GM23338 (cell line): ENCODE measurements around the gene PPP4C. TPM values are rescaled to one million over a fixed set of nuclear protein-coding genes. Genes with fewer than 3 reads are reported as not detected.
"Not testable (repeated sequence)": the region's sequence is repeated elsewhere in the genome, so short reads cannot be mapped to it uniquely, and the experiment has no call there.

ENCODE experiments used
- ATAC-seq: fragments of 200-7000 bp; cut with Tn5 transposase; 3 replicates; pipeline ENCODE4 v1.9.1; 2020
- DNase-seq: peaks from one replicate; pipeline ENCODE4 v3.0.0-alpha.2; 2015; ENCODE audit warnings: low spot score
- H2AFZ ChIP-seq: fragments of 200-600 bp; sonication (generic); 2 replicates; pipeline ENCODE4 v1.8.0; 2016; ENCODE audit warnings: antibody characterized with exemption, mild to moderate bottlenecking, moderate library complexity
- H3F3A ChIP-seq: fragments of 200-600 bp; sonication (generic); replicated peaks from 2 replicates; pipeline ENCODE4 v1.8.0; 2017; ENCODE audit warnings: antibody characterized with exemption, mixed run types, low read depth
- H3K27ac ChIP-seq: fragments of 200-600 bp; sonication (generic); 2 replicates; pipeline ENCODE4 v1.6.1; 2016; ENCODE audit warnings: low read depth
- H3K27me3 ChIP-seq: fragments of 200-600 bp; sonication (generic); 2 replicates; pipeline ENCODE4 v1.8.0; 2016; ENCODE audit warnings: mild to moderate bottlenecking, mixed run types, moderate library complexity; ENCODE audit not compliant: insufficient read depth
- H3K36me3 ChIP-seq: fragments of 200-600 bp; sonication (generic); 2 replicates; pipeline ENCODE4 v1.8.0; 2016; ENCODE audit warnings: mild to moderate bottlenecking; ENCODE audit not compliant: insufficient read depth
- H3K4me1 ChIP-seq: fragments of 200-600 bp; sonication (generic); 2 replicates; pipeline ENCODE4 v1.8.0; 2016; ENCODE audit warnings: mild to moderate bottlenecking, moderate library complexity; ENCODE audit not compliant: insufficient read depth
- H3K4me2 ChIP-seq: fragments of 200-600 bp; sonication (generic); 2 replicates; pipeline ENCODE4 v1.7.1; 2017; ENCODE audit warnings: mixed run types
- H3K4me3 ChIP-seq: fragments of 200-600 bp; sonication (generic); 2 replicates; pipeline ENCODE4 v1.6.1; 2016; ENCODE audit warnings: mixed run types
- H3K79me2 ChIP-seq: fragments of 200-600 bp; sonication (generic); replicated peaks from 2 replicates; pipeline ENCODE4 v1.8.0; 2017; ENCODE audit warnings: mild to moderate bottlenecking; ENCODE audit not compliant: insufficient read depth
- H3K9me2 ChIP-seq: fragments of 200-600 bp; sonication (generic); 2 replicates; pipeline ENCODE4 v1.8.0; 2017; ENCODE audit not compliant: insufficient read depth
- H4K20me1 ChIP-seq: fragments of 200-600 bp; sonication (generic); replicated peaks from 2 replicates; pipeline ENCODE4 v1.8.0; 2017; ENCODE audit warnings: mild to moderate bottlenecking; ENCODE audit not compliant: insufficient read depth
- H3K27ac Mint-ChIP-seq: 2 replicates; pipeline ENCODE4 v1.8.0; 2020; ENCODE audit warnings: inconsistent platforms, mild to moderate bottlenecking, moderate library complexity, mixed read lengths
- H3K27me3 Mint-ChIP-seq: 3 replicates; pipeline ENCODE4 v1.8.0; 2022; ENCODE audit warnings: low read depth, mild to moderate bottlenecking, moderate library complexity, mixed read lengths, inconsistent platforms; ENCODE audit not compliant: insufficient read depth, poor library complexity
- H3K36me3 Mint-ChIP-seq: 3 replicates; pipeline ENCODE4 v1.8.0; 2021; ENCODE audit warnings: low read depth, mild to moderate bottlenecking, inconsistent platforms, moderate library complexity, mixed read lengths
- H3K4me1 Mint-ChIP-seq: 3 replicates; pipeline ENCODE4 v1.8.0; 2020; ENCODE audit warnings: mild to moderate bottlenecking, inconsistent platforms, mixed read lengths
- H3K4me3 Mint-ChIP-seq: 3 replicates; pipeline ENCODE4 v1.8.0; 2021; ENCODE audit warnings: moderate library complexity, mild to moderate bottlenecking, inconsistent platforms, mixed read lengths
- H3K9me3 Mint-ChIP-seq: 3 replicates; pipeline ENCODE4 v1.8.0; 2020; ENCODE audit warnings: moderate library complexity, mild to moderate bottlenecking, inconsistent platforms, mixed read lengths
- CREB1 ChIP-seq: fragments of 250-450 bp; sonication (Bioruptor Pico); IDR thresholded peaks from 2 replicates; pipeline ENCODE4 v1.5.0; 2020; ENCODE audit warnings: low read depth, mild to moderate bottlenecking, moderate library complexity
- ETS1 ChIP-seq: IDR thresholded peaks from 2 replicates; pipeline ENCODE4 v1.6.1; 2016; ENCODE audit warnings: antibody characterized with exemption
- EZH2phosphoT487 ChIP-seq: fragments of 200-600 bp; sonication (generic); IDR thresholded peaks from one replicate; pipeline ENCODE4 v1.8.1; 2018; ENCODE audit warnings: antibody characterized with exemption; ENCODE audit not compliant: unreplicated experiment
- NANOG ChIP-seq: IDR thresholded peaks from 2 replicates; pipeline ENCODE4 v1.6.1; 2016; ENCODE audit warnings: antibody characterized with exemption, borderline replicate concordance
- POLR2AphosphoS5 ChIP-seq: IDR thresholded peaks from 2 replicates; pipeline ENCODE4 v1.6.1; 2016; ENCODE audit warnings: antibody characterized with exemption, low read depth
- REST ChIP-seq: IDR thresholded peaks from one replicate; pipeline ENCODE4 v1.6.1; 2018; ENCODE audit warnings: antibody characterized with exemption; ENCODE audit not compliant: unreplicated experiment
- STAT1 ChIP-seq: IDR thresholded peaks from one replicate; pipeline ENCODE4 v1.6.1; 2016; ENCODE audit warnings: antibody characterized with exemption; ENCODE audit not compliant: unreplicated experiment
- ZNF331 ChIP-seq: fragments of 250-450 bp; sonication (Bioruptor Pico); IDR thresholded peaks from 2 replicates; pipeline ENCODE4 v1.5.0; 2020; ENCODE audit warnings: low read depth, mild to moderate bottlenecking, moderate library complexity
- polyA plus RNA-seq: library from polyadenylated mRNA; unstranded; fragments of >200 nt; fragmentation: Nextera tagmentation; extraction: Ambion mirVana; gene quantifications from 2 replicates; pipeline ENCODE4 v1.2.1, GENCODE V29; 2016
- total RNA-seq: library from RNA; depleted of rRNA; stranded (reverse); fragments of >200 nt; shearing (Covaris generic); gene quantifications from 2 replicates; pipeline ENCODE4 v1.2.3, GENCODE V29; 2014
- TF ChIP-seq, protein P1 (sequence below): fragments of 250-450 bp; sonication (Bioruptor Pico); IDR thresholded peaks from 2 replicates; pipeline ENCODE4 v1.5.0; 2020; ENCODE audit warnings: mild to moderate bottlenecking, moderate library complexity
- TF ChIP-seq, protein P2 (sequence below), 2 experiments: fragments of 200-600 bp in 1 of 2; sonication (generic) in 1 of 2; conservative IDR thresholded peaks; 2 replicates each; pipeline versions ENCODE4 v1.5.1 to v1.6.1; 2016 to 2017; ENCODE audit warnings: antibody characterized with exemption in 2 of 2, low read depth in 2 of 2, mild to moderate bottlenecking in 2 of 2, moderate library complexity in 1 of 2

The PPP4C gene
- total and polyA plus RNA-seq, 2 experiments from 2014 or later, result 120 to 170 TPM

GRCh38 chr16:30114833-30115232 is 39.0 kb downstream of the PPP4C start:
- H3K4me3 Mint-ChIP-seq, H3K27me3 Mint-ChIP-seq: not testable (repeated sequence)

DNA sequence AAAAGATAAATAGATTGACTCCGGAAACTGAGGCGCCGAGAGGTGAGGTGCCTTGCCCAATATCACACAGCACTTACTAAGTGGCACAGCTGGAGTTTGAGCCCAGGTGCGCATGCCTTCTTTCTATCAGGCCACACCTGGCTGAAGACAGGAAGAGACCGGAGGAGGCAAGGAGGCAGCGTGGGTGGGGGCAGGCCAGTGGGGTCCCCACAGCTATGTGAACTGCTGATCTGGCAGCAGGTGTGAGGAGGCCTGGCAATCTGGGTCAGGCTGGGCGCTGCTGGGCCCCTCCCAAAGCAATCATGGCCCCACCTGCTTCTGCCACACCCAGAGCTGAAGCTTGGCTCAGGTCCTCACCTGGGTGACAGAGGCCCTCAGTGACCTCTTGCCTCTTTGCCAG is 39.4 kb downstream of the PPP4C start:
- Histone ChIP-seq H2AFZ (no peak overlapping the region), H3K4me2 (no peak overlapping the region), H4K20me1 (no peaks in the 10 kb centered on the region), H3K79me2 (no peaks in the 10 kb centered on the region), H3K4me1 (peaks cover 4% of the 10 kb centered on the region), H3K4me3 (no peak overlapping the region), H3K27me3 (no peaks in the 10 kb centered on the region), H3K36me3 (no peaks in the 10 kb centered on the region), H3K27ac (no peak overlapping the region), H3K9me2 (no peaks in the 10 kb centered on the region), H3F3A (no peaks in the 10 kb centered on the region; the same call in 1 of the 2 replicates)
- Mint-ChIP-seq H3K36me3 (no peaks in the 10 kb centered on the region; the same call in 2 of the 3 replicates), H3K27ac (no peak overlapping the region), H3K4me1 (peaks cover 9% of the 10 kb centered on the region), H3K4me3 (no peak overlapping the region), H3K27me3 (peaks cover 5% of the 10 kb centered on the region), H3K9me3 (no peaks in the 10 kb centered on the region)
- DNase-seq (no peak), ATAC-seq (no peak)
- TF ChIP-seq, protein P1, sequence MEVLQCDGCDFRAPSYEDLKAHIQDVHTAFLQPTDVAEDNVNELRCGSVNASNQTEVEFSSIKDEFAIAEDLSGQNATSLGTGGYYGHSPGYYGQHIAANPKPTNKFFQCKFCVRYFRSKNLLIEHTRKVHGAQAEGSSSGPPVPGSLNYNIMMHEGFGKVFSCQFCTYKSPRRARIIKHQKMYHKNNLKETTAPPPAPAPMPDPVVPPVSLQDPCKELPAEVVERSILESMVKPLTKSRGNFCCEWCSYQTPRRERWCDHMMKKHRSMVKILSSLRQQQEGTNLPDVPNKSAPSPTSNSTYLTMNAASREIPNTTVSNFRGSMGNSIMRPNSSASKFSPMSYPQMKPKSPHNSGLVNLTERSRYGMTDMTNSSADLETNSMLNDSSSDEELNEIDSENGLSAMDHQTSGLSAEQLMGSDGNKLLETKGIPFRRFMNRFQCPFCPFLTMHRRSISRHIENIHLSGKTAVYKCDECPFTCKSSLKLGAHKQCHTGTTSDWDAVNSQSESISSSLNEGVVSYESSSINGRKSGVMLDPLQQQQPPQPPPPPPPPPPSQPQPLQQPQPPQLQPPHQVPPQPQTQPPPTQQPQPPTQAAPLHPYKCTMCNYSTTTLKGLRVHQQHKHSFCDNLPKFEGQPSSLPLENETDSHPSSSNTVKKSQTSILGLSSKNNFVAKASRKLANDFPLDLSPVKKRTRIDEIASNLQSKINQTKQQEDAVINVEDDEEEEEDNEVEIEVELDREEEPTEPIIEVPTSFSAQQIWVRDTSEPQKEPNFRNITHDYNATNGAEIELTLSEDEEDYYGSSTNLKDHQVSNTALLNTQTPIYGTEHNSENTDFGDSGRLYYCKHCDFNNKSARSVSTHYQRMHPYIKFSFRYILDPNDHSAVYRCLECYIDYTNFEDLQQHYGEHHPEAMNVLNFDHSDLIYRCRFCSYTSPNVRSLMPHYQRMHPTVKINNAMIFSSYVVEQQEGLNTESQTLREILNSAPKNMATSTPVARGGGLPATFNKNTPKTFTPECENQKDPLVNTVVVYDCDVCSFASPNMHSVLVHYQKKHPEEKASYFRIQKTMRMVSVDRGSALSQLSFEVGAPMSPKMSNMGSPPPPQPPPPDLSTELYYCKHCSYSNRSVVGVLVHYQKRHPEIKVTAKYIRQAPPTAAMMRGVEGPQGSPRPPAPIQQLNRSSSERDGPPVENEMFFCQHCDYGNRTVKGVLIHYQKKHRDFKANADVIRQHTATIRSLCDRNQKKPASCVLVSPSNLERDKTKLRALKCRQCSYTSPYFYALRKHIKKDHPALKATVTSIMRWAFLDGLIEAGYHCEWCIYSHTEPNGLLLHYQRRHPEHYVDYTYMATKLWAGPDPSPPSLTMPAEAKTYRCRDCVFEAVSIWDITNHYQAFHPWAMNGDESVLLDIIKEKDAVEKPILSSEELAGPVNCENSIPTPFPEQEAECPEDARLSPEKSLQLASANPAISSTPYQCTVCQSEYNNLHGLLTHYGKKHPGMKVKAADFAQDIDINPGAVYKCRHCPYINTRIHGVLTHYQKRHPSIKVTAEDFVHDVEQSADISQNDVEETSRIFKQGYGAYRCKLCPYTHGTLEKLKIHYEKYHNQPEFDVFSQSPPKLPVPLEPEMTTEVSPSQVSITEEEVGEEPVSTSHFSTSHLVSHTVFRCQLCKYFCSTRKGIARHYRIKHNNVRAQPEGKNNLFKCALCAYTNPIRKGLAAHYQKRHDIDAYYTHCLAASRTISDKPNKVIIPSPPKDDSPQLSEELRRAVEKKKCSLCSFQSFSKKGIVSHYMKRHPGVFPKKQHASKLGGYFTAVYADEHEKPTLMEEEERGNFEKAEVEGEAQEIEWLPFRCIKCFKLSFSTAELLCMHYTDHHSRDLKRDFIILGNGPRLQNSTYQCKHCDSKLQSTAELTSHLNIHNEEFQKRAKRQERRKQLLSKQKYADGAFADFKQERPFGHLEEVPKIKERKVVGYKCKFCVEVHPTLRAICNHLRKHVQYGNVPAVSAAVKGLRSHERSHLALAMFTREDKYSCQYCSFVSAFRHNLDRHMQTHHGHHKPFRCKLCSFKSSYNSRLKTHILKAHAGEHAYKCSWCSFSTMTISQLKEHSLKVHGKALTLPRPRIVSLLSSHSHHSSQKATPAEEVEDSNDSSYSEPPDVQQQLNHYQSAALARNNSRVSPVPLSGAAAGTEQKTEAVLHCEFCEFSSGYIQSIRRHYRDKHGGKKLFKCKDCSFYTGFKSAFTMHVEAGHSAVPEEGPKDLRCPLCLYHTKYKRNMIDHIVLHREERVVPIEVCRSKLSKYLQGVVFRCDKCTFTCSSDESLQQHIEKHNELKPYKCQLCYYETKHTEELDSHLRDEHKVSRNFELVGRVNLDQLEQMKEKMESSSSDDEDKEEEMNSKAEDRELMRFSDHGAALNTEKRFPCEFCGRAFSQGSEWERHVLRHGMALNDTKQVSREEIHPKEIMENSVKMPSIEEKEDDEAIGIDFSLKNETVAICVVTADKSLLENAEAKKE (CRISPR knock-in tag), result no peak
- TF ChIP-seq REST (no peak), NANOG (no peak), EZH2phosphoT487 (no peak), CREB1 (CRISPR knock-in tag) (no peak), ETS1 (no peak), ZNF331 (CRISPR knock-in tag) (no peak), STAT1 (no peak), POLR2AphosphoS5 (no peak)
- TF ChIP-seq, protein P2, sequence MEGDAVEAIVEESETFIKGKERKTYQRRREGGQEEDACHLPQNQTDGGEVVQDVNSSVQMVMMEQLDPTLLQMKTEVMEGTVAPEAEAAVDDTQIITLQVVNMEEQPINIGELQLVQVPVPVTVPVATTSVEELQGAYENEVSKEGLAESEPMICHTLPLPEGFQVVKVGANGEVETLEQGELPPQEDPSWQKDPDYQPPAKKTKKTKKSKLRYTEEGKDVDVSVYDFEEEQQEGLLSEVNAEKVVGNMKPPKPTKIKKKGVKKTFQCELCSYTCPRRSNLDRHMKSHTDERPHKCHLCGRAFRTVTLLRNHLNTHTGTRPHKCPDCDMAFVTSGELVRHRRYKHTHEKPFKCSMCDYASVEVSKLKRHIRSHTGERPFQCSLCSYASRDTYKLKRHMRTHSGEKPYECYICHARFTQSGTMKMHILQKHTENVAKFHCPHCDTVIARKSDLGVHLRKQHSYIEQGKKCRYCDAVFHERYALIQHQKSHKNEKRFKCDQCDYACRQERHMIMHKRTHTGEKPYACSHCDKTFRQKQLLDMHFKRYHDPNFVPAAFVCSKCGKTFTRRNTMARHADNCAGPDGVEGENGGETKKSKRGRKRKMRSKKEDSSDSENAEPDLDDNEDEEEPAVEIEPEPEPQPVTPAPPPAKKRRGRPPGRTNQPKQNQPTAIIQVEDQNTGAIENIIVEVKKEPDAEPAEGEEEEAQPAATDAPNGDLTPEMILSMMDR (conservative IDR thresholded peaks at IDR 0.05; ENCODE audit: low read depth in 2 of 2), result no peak

More at GRCh38 chr16:30114833-30115232, 39.0 kb downstream of the PPP4C start:
- H3K4me2 ChIP-seq, H3K27ac ChIP-seq, H3K36me3 Mint-ChIP-seq, H3K9me3 Mint-ChIP-seq, H3K36me3 ChIP-seq, DNase-seq, H3K9me2 ChIP-seq, ATAC-seq, H3K27ac Mint-ChIP-seq, H4K20me1 ChIP-seq, H3K4me1 ChIP-seq, H3F3A ChIP-seq, H3K4me3 ChIP-seq, H2AFZ ChIP-seq, H3K27me3 ChIP-seq, H3K4me1 Mint-ChIP-seq, H3K79me2 ChIP-seq: not testable (repeated sequence)
